Islet of Langerhans (tissue), 1 donor: ENCODE data around the gene LARP6.
"Not testable (repeated sequence)": the region's sequence is repeated elsewhere in the genome, so short reads cannot be mapped to it uniquely, and the experiment has no call there.

Experiments used
- FAIRE-seq: peaks from one replicate; lab custom pipeline; 2011; peaks lifted over from hg19 to GRCh38; lab: Jason Lieb, UNC

LARP6 gene

GRCh38 chr15:70853973-70854665 lies at the start of gene LARP6:
TSS of gene LARP6 (minus strand) at chr15:70854157. CDS start at chr15:70854088, 69 bp downstream.
- FAIRE-seq: no peak

- FAIRE-seq: no peak
Measured at GRCh38 chr15:70902107-70902506, 48.1 kb upstream of the LARP6 start.

- peak; percentile 98 for FAIRE-seq
Measured at GRCh38 chr15:70892912-70893560, 39.1 kb upstream of the LARP6 start.

GRCh38 chr15:70892002-70892911 lies 38.3 kb upstream of the LARP6 start, which contains the start of the genes LRRC49 and THAP10:
TSS of gene LRRC49 (plus strand) at chr15:70892826. CDS start at chr15:70892895, 69 bp downstream.
TSS of gene THAP10 (minus strand) at chr15:70892433. CDS start at chr15:70892272, 161 bp downstream.
- FAIRE-seq: peak; percentile 93

GRCh38 chr15:70882361-70882760 lies 28.4 kb upstream of the LARP6 start:
- no peak for FAIRE-seq

GRCh38 chr15:70880781-70881180 lies 26.8 kb upstream of the LARP6 start:
- FAIRE-seq: no peak

- FAIRE-seq: no peak
Measured at GRCh38 chr15:70879401-70879800, 25.4 kb upstream of the LARP6 start.

- FAIRE-seq: no peak
Measured at GRCh38 chr15:70876683-70877082, 22.7 kb upstream of the LARP6 start.

- no peak for FAIRE-seq
Measured at GRCh38 chr15:70876011-70876410, 22.1 kb upstream of the LARP6 start.

- FAIRE-seq: no peak
Measured at GRCh38 chr15:70875001-70875782, 21.2 kb upstream of the LARP6 start.

GRCh38 chr15:70873232-70874054 lies 19.5 kb upstream of the LARP6 start:
- FAIRE-seq: no peak

- not testable (repeated sequence) for FAIRE-seq
Measured at GRCh38 chr15:70871490-70871889, 17.5 kb upstream of the LARP6 start.

- FAIRE-seq: no peak
Measured at GRCh38 chr15:70870051-70870450, 16.1 kb upstream of the LARP6 start.

GRCh38 chr15:70869346-70869745 lies 15.4 kb upstream of the LARP6 start:
- no peak for FAIRE-seq

- no peak for FAIRE-seq
Measured at GRCh38 chr15:70867911-70868467, 14.0 kb upstream of the LARP6 start.

GRCh38 chr15:70866982-70867641 lies 13.2 kb upstream of the LARP6 start:
- FAIRE-seq: no peak

- FAIRE-seq: no peak
Measured at GRCh38 chr15:70863450-70864218, 9.7 kb upstream of the LARP6 start.

- FAIRE-seq: no peak
Measured at GRCh38 chr15:70859998-70860397, 6.0 kb upstream of the LARP6 start.

- no peak for FAIRE-seq
Measured at GRCh38 chr15:70859322-70859908, 5.5 kb upstream of the LARP6 start.
